HG02973 (cell line): ENCODE data around the gene POLR1C.
"Not testable (repeated sequence)": the region's sequence is repeated elsewhere in the genome, so short reads cannot be mapped to it uniquely, and the experiment has no call there.

Experiments
- ATAC-seq: cut with Tn5 transposase; IDR thresholded peaks from one replicate; pipeline ENCODE4 v1.9.1; 2021; ENCODE audit warnings: moderate library complexity; ENCODE audit not compliant: unreplicated experiment

Gene POLR1C

DNA sequence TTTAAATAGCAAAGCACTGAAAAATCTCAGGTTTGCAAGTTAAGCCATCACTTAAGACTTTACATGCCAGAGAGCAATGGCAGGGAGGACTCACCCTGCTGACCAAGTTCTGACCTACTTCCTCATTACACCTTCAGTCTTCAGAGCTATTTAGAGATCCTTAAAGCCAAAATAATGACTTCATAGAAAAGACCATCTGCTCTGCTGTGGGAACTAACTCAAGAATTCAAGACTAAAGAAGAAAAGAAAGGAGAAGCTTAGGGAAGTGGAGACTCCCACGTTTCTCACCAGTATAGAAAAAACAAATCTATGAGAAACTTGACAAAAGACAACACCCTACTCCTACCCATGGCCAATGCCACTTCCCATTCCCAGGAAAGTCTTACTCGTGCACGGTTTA lies 30.3 kb downstream of the POLR1C start:
- no peak for ATAC-seq

DNA sequence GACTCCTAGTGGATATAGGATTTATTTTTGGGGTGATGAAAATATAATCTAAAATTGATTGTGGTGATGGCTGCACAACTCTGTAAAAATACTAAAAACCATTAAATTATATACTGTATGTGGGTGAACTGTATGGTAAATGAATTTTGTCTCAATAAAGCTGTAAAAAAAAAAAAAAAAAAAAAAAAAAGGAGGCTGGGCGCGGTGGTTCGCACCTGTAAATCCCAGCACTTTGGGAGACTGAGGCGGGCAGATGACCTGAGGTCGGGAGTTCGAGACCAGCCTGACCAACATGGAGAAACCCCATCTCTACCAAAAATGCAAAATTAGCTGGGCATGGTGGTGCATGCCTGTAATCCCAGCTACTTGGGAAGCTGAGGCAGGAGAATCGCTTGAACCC lies 40.7 kb downstream of the POLR1C start:
- not testable (repeated sequence) for ATAC-seq

- no peak for ATAC-seq
Observed at GRCh38 chr6:43559328-43559727, 42.4 kb downstream of the POLR1C start.

DNA sequence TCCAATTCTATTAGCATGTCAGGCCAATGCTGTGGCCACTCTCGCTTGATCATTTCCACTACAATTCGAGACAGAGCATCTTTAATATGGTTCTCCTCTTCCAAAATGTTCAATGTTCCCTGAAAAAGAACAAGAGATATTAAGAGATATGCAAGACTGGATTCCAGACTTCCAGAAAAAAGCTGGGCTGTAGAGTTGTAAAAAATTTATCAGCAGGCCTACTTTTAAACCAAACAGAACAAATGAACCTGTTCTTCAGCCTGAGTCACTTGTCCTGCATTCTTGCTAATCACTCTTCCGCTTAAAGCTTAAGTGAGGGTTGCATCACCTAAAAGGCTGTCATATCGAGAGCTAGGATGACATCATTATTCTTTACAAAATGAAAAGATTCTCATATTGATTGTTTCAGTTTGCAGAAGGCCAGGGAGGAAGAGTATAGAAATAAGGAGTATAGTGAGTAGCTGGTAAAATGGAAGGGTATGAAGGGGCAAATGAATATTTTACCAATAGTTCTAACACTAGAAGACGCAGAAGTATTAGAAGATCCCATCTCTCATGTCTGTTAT lies 54.1 kb downstream of the POLR1C start:
- no peak for ATAC-seq
